GM18502 (cell line): ENCODE data around the gene ECI1.

Source experiments
- ATAC-seq: cut with Tn5 transposase; IDR thresholded peaks from one replicate; pipeline ENCODE4 v1.9.1; 2021; ENCODE audit warnings: mild to moderate bottlenecking; ENCODE audit not compliant: unreplicated experiment, poor library complexity

ECI1 gene

GRCh38 chr16:2235695-2236336 is 15.6 kb downstream of the ECI1 start:
- ATAC-seq = no peak

GRCh38 chr16:2235234-2235651 is 16.1 kb downstream of the ECI1 start:
- ATAC-seq = no peak

- no peak for ATAC-seq
Measured at GRCh38 chr16:2234813-2235170, 16.6 kb downstream of the ECI1 start.

- no peak for ATAC-seq
Measured at GRCh38 chr16:2233872-2234812, 17.2 kb downstream of the ECI1 start.

GRCh38 chr16:2233046-2233775 is 18.2 kb downstream of the ECI1 start:
- no peak for ATAC-seq

GRCh38 chr16:2232094-2232990 is 19.0 kb downstream of the ECI1 start:
- ATAC-seq = no peak

GRCh38 chr16:2231016-2231931 is 20.1 kb downstream of the ECI1 start:
- ATAC-seq = no peak

- no peak for ATAC-seq
Measured at GRCh38 chr16:2230376-2230775, 21.0 kb downstream of the ECI1 start.

GRCh38 chr16:2229632-2230250 is 21.6 kb downstream of the ECI1 start:
- ATAC-seq = no peak

GRCh38 chr16:2229091-2229490 is 22.3 kb downstream of the ECI1 start:
- ATAC-seq = no peak

GRCh38 chr16:2228161-2228824 is 23.1 kb downstream of the ECI1 start:
- no peak for ATAC-seq

GRCh38 chr16:2226918-2227317 is 24.5 kb downstream of the ECI1 start:
- ATAC-seq = no peak

- no peak for ATAC-seq
Measured at GRCh38 chr16:2226245-2226793, 25.1 kb downstream of the ECI1 start.

GRCh38 chr16:2223942-2224486 is 27.4 kb downstream of the ECI1 start:
- ATAC-seq = peak; percentile 14

GRCh38 chr16:2223221-2223941 is 28.0 kb downstream of the ECI1 start, which contains the start of gene E4F1:
Gene E4F1 (plus strand): TSS chr16:2223591. CDS start chr16:2223614, 23 bp downstream.
- peak; percentile 93 for ATAC-seq

- ATAC-seq = no peak
Measured at GRCh38 chr16:2216330-2216729, 35.1 kb downstream of the ECI1 start.

GRCh38 chr16:2214719-2214968 is 36.7 kb downstream of the ECI1 start, which contains the start of gene PGP:
Gene PGP (minus strand): TSS chr16:2214840. CDS start chr16:2214777, 63 bp downstream.
- ATAC-seq = peak; percentile 87
